Inflammatory macrophage treated with lipopolysaccharide for 4 hours (primary cell): Measurements from ENCODE around the gene RPL4.
A peak's percentile ranks its signal among the peaks of the same experiment; 100 is the strongest.
"Not testable (repeated sequence)": the region's sequence is repeated elsewhere in the genome, so short reads cannot be mapped to it uniquely, and the experiment has no call there.

Experiments used
- DNase-seq: peaks from one replicate; pipeline ENCODE4 v3.0.0-alpha.2; 2020

The RPL4 gene

GRCh38 chr15:66504563-66505429 is at the start of gene RPL4, which contains the start of gene ZWILCH:
RPL4 (minus strand) TSS chr15:66504855; CDS start chr15:66504790, 65 bp downstream.
ZWILCH (plus strand) TSS chr15:66505326; CDS start chr15:66505339, 13 bp downstream.
- DNase-seq: peak; percentile 93

GRCh38 chr15:66545255-66545654 is 40.6 kb upstream of the RPL4 start:
- no peak for DNase-seq

GRCh38 chr15:66542896-66543295 is 38.2 kb upstream of the RPL4 start:
- DNase-seq: no peak

- DNase-seq: no peak
Measured at GRCh38 chr15:66535056-66535455, 30.4 kb upstream of the RPL4 start.

GRCh38 chr15:66524838-66525237 is 20.2 kb upstream of the RPL4 start:
- peak; percentile 71 for DNase-seq

- DNase-seq: no peak
Measured at GRCh38 chr15:66523926-66524325, 19.3 kb upstream of the RPL4 start.

- no peak for DNase-seq
Measured at GRCh38 chr15:66515901-66516322, 11.3 kb upstream of the RPL4 start.

- DNase-seq: no peak
Measured at GRCh38 chr15:66514586-66514985, 9.9 kb upstream of the RPL4 start.

- no peak for DNase-seq
Measured at GRCh38 chr15:66508293-66508883, 3.7 kb upstream of the RPL4 start.

- no peak for DNase-seq
Measured at GRCh38 chr15:66505818-66506217, 1.2 kb upstream of the RPL4 start.

- DNase-seq: no peak
Measured at GRCh38 chr15:66505430-66505811, 766 bp upstream of the RPL4 start.

GRCh38 chr15:66503780-66504562 is 684 bp downstream of the RPL4 start:
- no peak for DNase-seq

GRCh38 chr15:66503041-66503648 is 1.5 kb downstream of the RPL4 start:
- DNase-seq: peak; percentile 19

- DNase-seq: no peak
Measured at GRCh38 chr15:66502491-66502890, 2.2 kb downstream of the RPL4 start.

GRCh38 chr15:66500346-66500745 is 4.3 kb downstream of the RPL4 start:
- not testable (repeated sequence) for DNase-seq

GRCh38 chr15:66498501-66499386 is 5.9 kb downstream of the RPL4 start:
- DNase-seq: peak; percentile 47

- peak; percentile 96 for DNase-seq
Measured at GRCh38 chr15:66497502-66498455, 6.9 kb downstream of the RPL4 start, which contains the start of gene SNAPC5. SNAPC5 (minus strand) TSS chr15:66497762; CDS start chr15:66497731, 31 bp downstream.

GRCh38 chr15:66496951-66497501 is 7.6 kb downstream of the RPL4 start:
- DNase-seq: peak; percentile 12

GRCh38 chr15:66494262-66494661 is 10.4 kb downstream of the RPL4 start:
- DNase-seq: peak; percentile 48

GRCh38 chr15:66491846-66492245 is 12.8 kb downstream of the RPL4 start:
- no peak for DNase-seq
